Body of pancreas (tissue), 4 donors: ENCODE measurements around the gene HACD1.

Source experiments
- CTCF ChIP-seq, 7 experiments: fragments of 450-650 bp in 4 of 7; fragments of 200-600 bp in 3 of 7; sonication (generic) in 3 of 7; IDR thresholded peaks; one replicate each; pipeline ENCODE4 v1.5.1; 2016 to 2019; ENCODE audit warnings: antibody characterized with exemption in 7 of 7
- POLR2A ChIP-seq, 3 donors: fragments of 450-650 bp; IDR thresholded peaks; one replicate each; pipeline ENCODE4 v1.6.1; 2016; ENCODE audit warnings: antibody characterized with exemption in 3 of 3, mild to moderate bottlenecking in 2 of 3

DNA sequence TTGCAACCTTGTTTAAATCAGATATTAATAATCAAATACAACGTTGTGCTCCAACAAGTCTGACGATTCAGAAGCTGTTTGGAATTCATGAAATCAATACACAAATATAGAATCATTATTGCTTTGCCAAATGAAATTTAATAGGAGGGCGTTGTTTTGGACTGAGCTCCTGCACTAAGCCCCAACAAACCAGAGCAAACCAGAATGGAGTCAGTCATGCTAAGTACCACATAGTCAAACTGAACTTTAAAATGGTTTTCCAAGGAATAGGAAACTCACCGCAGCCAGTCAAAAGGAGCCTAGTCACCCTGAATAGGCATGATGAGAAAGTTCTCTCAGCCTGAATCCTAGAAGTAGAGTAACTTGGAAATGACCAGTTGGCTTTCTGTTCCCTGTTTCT lies 53.7 kb downstream of the HACD1 start:
- no peak for TF ChIP-seq CTCF (IDR thresholded peaks at IDR 0.05)
- no peak for TF ChIP-seq POLR2A (IDR thresholded peaks at IDR 0.05)
